Measurements from ENCODE around the gene TMEM205.

The TMEM205 gene

GRCh38 chr19:11299946-11300810 is 45.9 kb downstream of the TMEM205 start:
- DNase-seq (ENCODE audit: low spot score) = no peak

- peak; percentile 31 for DNase-seq (ENCODE audit: low spot score)
These were observed 49.8 kb downstream of the TMEM205 start for GRCh38 chr19:11296264-11296663.

GRCh38 chr19:11295665-11296245 is 50.3 kb downstream of the TMEM205 start, which contains the start of gene TSPAN16:
TSS of gene TSPAN16 (plus strand) at chr19:11296160. CDS start at chr19:11296298, 138 bp downstream.
- DNase-seq (ENCODE audit: low spot score) = no peak

GRCh38 chr19:11295180-11295579 is 50.9 kb downstream of the TMEM205 start:
- DNase-seq (ENCODE audit: low spot score) = no peak

- peak; percentile 87 for DNase-seq (ENCODE audit: low spot score)
These were observed 52.4 kb downstream of the TMEM205 start for GRCh38 chr19:11293433-11294389.

Data from cerebellar cortex (tissue), 1 donor.